HG03135 (cell line): Measurements from ENCODE around the gene NHLRC2.

Source experiments
- ATAC-seq: cut with Tn5 transposase; IDR thresholded peaks from one replicate; pipeline ENCODE4 v1.9.1; 2021; ENCODE audit warnings: mild to moderate bottlenecking, moderate library complexity; ENCODE audit not compliant: unreplicated experiment

Gene NHLRC2

DNA sequence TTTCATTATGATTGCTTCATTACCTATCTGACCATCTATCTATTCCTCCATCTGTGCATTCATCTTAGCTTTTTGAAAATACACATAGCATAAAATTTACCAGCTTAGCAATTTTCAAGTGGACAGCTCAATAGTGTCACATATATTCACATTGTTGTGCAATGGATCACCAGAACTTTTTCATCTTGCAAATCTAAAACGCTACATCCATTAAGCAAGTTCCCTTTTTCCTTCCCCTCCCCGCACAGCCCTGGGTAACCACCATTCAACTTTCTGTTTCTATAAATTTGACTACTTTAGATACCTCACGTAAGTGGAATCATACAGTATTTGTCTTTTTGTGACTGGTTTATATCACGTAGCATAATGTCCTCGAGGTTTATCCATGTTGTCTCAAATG lies 111.2 kb downstream of the NHLRC2 start:
- ATAC-seq = no peak
